CD14-positive monocyte (primary cell): ENCODE data around the gene WDR13. TPM values are rescaled to one million over a fixed set of nuclear protein-coding genes. Genes with fewer than 3 reads are reported as not detected.

ENCODE experiments used
- DNase-seq, 3 donors: peaks; one replicate each; pipeline ENCODE4 v3.0.0-alpha.2; 2011 to 2022
- H2AFZ ChIP-seq: 2 replicates; pipeline ENCODE4 v1.6.0; 2012; ENCODE audit warnings: mild to moderate bottlenecking, low read depth, low read length, inconsistent platforms; ENCODE audit not compliant: insufficient read depth, poor library complexity, severe bottlenecking
- H3K27ac ChIP-seq, 2 donors: 1 replicate in 1 of 2; 2 replicates in 1 of 2; pipeline ENCODE4 v1.5.1; 2012 to 2013; ENCODE audit warnings: low read length in 2 of 2, control low read depth in 1 of 2, inconsistent platforms in 1 of 2, low read depth in 1 of 2, mild to moderate bottlenecking in 1 of 2
- H3K27me3 ChIP-seq, 2 donors: one replicate each; pipeline versions ENCODE4 v1.6.0 to v1.6.1; 2011 to 2013; ENCODE audit warnings: low read length in 2 of 2; ENCODE audit not compliant: control insufficient read depth in 2 of 2, insufficient read depth in 2 of 2
- H3K36me3 ChIP-seq, 2 donors: replicated peaks in 1 of 2; 1 replicate in 1 of 2; 2 replicates in 1 of 2; pipeline versions ENCODE4 v1.5.1 to v1.6.1; 2012 to 2013; ENCODE audit warnings: low read length in 2 of 2, control low read depth in 1 of 2, inconsistent platforms in 1 of 2, mild to moderate bottlenecking in 1 of 2; ENCODE audit not compliant: insufficient read depth in 2 of 2, control insufficient read depth in 1 of 2
- H3K4me1 ChIP-seq, 2 donors: 1 replicate in 1 of 2; 2 replicates in 1 of 2; pipeline versions ENCODE4 v1.5.1 to v1.6.1; 2012 to 2013; ENCODE audit warnings: low read length in 2 of 2, control low read depth in 1 of 2, inconsistent platforms in 1 of 2, mild to moderate bottlenecking in 1 of 2, moderate library complexity in 1 of 2; ENCODE audit not compliant: insufficient read depth in 2 of 2, control insufficient read depth in 1 of 2
- H3K4me2 ChIP-seq: replicated peaks from 2 replicates; pipeline ENCODE3; 2012; ENCODE audit warnings: low read length, moderate library complexity, mild to moderate bottlenecking; ENCODE audit not compliant: poor library complexity, severe bottlenecking; ENCODE audit errors: extremely low read depth
- H3K4me3 ChIP-seq, 3 experiments: fragments of 200-600 bp in 1 of 3; sonication (generic) in 1 of 3; replicated peaks in 1 of 3; 1 replicate in 2 of 3; 2 replicates in 1 of 3; pipeline ENCODE4 v1.5.1; 2011 to 2013; ENCODE audit warnings: low read length in 3 of 3, mild to moderate bottlenecking in 3 of 3, control low read depth in 2 of 3, low read depth in 2 of 3, inconsistent platforms in 1 of 3, moderate library complexity in 1 of 3
- H3K79me2 ChIP-seq: 2 replicates; pipeline ENCODE4 v1.6.0; 2012; ENCODE audit warnings: mild to moderate bottlenecking, control low read depth, inconsistent platforms, low read length, moderate library complexity; ENCODE audit not compliant: insufficient read depth
- H3K9ac ChIP-seq: 2 replicates; pipeline ENCODE4 v1.6.0; 2017; ENCODE audit warnings: low read length, mild to moderate bottlenecking; ENCODE audit not compliant: insufficient read depth, poor library complexity, severe bottlenecking
- H3K9me3 ChIP-seq, 2 donors: replicated peaks in 1 of 2; 1 replicate in 1 of 2; 2 replicates in 1 of 2; pipeline versions ENCODE4 v1.5.1 to v1.6.1; 2012 to 2013; ENCODE audit warnings: low read length in 2 of 2, control low read depth in 1 of 2; ENCODE audit not compliant: control insufficient read depth in 1 of 2, insufficient read depth in 1 of 2
- H4K20me1 ChIP-seq: 2 replicates; pipeline ENCODE4 v1.6.0; 2012; ENCODE audit warnings: mild to moderate bottlenecking, low read length, control low read depth, moderate library complexity; ENCODE audit not compliant: insufficient read depth
- H3K27ac Mint-ChIP-seq, 7 donors: one replicate each; pipeline ENCODE4 v1.8.0; 2020; ENCODE audit warnings: mild to moderate bottlenecking in 7 of 7, mixed read lengths in 7 of 7, moderate library complexity in 6 of 7, inconsistent platforms in 2 of 7
- H3K27me3 Mint-ChIP-seq, 3 donors: one replicate each; pipeline ENCODE4 v1.8.0; 2021 to 2022; ENCODE audit warnings: low read depth in 3 of 3, mild to moderate bottlenecking in 3 of 3, mixed read lengths in 3 of 3, moderate library complexity in 3 of 3, inconsistent platforms in 1 of 3
- H3K36me3 Mint-ChIP-seq, 2 donors: one replicate each; pipeline ENCODE4 v1.8.0; 2020; ENCODE audit warnings: mixed read lengths in 2 of 2, inconsistent platforms in 1 of 2, mild to moderate bottlenecking in 1 of 2
- H3K4me1 Mint-ChIP-seq: one replicate; pipeline ENCODE4 v1.8.0; 2020; ENCODE audit warnings: mild to moderate bottlenecking, mixed read lengths
- H3K4me3 Mint-ChIP-seq, 2 donors: one replicate each; pipeline ENCODE4 v1.8.0; 2020; ENCODE audit warnings: mild to moderate bottlenecking in 2 of 2, mixed read lengths in 2 of 2, moderate library complexity in 1 of 2
- H3K9me3 Mint-ChIP-seq, 7 donors: one replicate each; pipeline ENCODE4 v1.8.0; 2020 to 2022; ENCODE audit warnings: mixed read lengths in 7 of 7, mild to moderate bottlenecking in 6 of 7, moderate library complexity in 6 of 7, inconsistent platforms in 2 of 7
- WGBS: methylation state at CpG from one replicate; pipeline ENCODE4 v1.1.5; 2013; ENCODE audit warnings: missing lambda C conversion rate; ENCODE audit not compliant: insufficient coverage; 5-methylcytosine and 5-hydroxymethylcytosine counted together
- intact Hi-C, 2 donors: fragments of 100-400 bp; cut with micrococcal nuclease; formaldehyde crosslinking; loops; one replicate each; pipeline versions ENCODE4 v1.15.0 to v1.15.1; 2023
- polyA plus RNA-seq, 3 donors: library from polyadenylated mRNA; depleted of rRNA in 1 of 3; unstranded in 2 of 3; stranded (reverse) in 1 of 3; fragments of 300-500 nt in 2 of 3; fragments of >200 nt in 1 of 3; fragmentation: Illumina TruSeq in 2 of 3; gene quantifications; 1 replicate in 2 of 3; 2 replicates in 1 of 3; pipeline ENCODE4 v1.2.3, GENCODE V29; 2012 to 2021
- TF ChIP-seq, protein P1 (sequence below): fragments of 200-600 bp; IDR thresholded peaks from one replicate; pipeline ENCODE4 v1.8.0; 2022; ENCODE audit warnings: antibody characterized with exemption, mild to moderate bottlenecking

WDR13 gene
- polyA plus RNA-seq, 3 donors = 68.6 to 171 (median 93.3) TPM

DNA sequence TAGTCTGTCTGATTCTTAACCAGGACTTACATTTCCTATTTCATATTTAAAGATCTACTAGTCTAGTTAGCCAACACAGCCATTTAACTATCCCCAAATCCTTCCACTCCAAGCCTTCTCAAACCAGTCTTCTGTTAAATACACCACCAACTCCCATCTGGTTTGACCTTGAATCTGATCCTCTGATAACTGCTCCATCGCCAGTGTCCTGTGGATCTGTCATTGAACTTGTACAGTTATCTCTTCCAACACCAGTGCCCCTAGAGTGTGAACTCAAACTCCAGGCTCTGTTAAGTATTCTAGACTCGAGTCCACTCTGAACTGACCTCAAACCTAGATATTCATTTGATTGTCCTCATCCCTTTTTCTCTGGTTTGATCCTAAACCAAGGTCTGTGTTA lies 14.4 kb downstream of the WDR13 start:
- Histone ChIP-seq H3K79me2 (no peaks in the 10 kb centered on the region), H3K9me3 (no peaks in the 10 kb centered on the region), H3K36me3 (no peaks in the 10 kb centered on the region), H3K27me3 (no peaks in the 10 kb centered on the region), H3K4me3 (no peak overlapping the region), H2AFZ (no peak overlapping the region), H3K9ac (no peak overlapping the region), H4K20me1 (no peaks in the 10 kb centered on the region), H3K4me1 (peaks cover 3 to 4% of the 10 kb centered on the region in 2 donors), H3K4me2 (no peak overlapping the region), H3K27ac (no peak overlapping the region)
- TF ChIP-seq, protein P1, sequence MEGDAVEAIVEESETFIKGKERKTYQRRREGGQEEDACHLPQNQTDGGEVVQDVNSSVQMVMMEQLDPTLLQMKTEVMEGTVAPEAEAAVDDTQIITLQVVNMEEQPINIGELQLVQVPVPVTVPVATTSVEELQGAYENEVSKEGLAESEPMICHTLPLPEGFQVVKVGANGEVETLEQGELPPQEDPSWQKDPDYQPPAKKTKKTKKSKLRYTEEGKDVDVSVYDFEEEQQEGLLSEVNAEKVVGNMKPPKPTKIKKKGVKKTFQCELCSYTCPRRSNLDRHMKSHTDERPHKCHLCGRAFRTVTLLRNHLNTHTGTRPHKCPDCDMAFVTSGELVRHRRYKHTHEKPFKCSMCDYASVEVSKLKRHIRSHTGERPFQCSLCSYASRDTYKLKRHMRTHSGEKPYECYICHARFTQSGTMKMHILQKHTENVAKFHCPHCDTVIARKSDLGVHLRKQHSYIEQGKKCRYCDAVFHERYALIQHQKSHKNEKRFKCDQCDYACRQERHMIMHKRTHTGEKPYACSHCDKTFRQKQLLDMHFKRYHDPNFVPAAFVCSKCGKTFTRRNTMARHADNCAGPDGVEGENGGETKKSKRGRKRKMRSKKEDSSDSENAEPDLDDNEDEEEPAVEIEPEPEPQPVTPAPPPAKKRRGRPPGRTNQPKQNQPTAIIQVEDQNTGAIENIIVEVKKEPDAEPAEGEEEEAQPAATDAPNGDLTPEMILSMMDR = no peak
- WGBS = no CpG with 5 or more reads among the region's 2 CpGs
- H3K4me3 Mint-ChIP-seq = no peak overlapping the region
- DNase-seq = no peak
- H3K9me3 Mint-ChIP-seq = peaks cover 0 to 3% (median 0%) of the 10 kb centered on the region in 7 donors
- no peaks in the 10 kb centered on the region for H3K36me3 Mint-ChIP-seq
- no peak overlapping the region for H3K27ac Mint-ChIP-seq
- peaks cover 12% of the 10 kb centered on the region for H3K4me1 Mint-ChIP-seq
- peaks cover 0 to 5% (median 2%) of the 10 kb centered on the region in 3 donors for H3K27me3 Mint-ChIP-seq
- intact Hi-C loops = no loop called here

DNA sequence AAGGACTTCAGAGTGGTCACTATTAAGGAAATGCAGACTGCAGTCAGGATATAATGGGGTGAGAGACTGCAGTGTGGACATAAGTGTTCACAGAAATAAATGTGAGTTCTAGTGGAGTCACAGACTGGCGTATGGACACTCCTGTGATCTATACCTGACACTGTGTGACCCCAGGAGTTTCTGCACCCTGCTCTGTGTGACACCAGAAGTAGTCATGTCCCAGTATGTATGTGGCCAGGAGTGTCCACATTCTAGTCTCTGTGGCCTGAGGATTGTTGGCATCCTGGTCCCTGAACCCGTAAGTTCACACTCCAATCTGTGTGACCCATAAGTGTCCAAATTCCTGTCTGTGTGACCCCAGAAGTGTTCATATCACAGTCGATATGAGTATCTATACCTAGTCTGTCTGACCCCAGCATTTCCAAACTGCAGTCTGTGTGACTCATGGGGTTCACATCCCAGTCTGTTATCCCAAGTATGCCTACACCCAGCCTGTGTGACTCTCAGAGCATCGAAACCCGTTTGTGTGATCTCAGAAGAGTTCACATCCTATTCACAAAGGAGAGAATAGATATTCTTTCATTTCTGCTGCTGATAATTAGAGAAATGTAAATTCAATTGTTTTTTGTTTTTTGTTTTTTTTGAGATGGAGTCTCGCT lies 16.3 kb downstream of the WDR13 start:
- Mint-ChIP-seq H3K27ac (no peak overlapping the region), H3K36me3 (no peaks in the 10 kb centered on the region), H3K4me3 (no peak overlapping the region), H3K27me3 (peaks cover 0 to 8% (median 2%) of the 10 kb centered on the region in 3 donors), H3K9me3 (peaks cover 0 to 3% (median 0%) of the 10 kb centered on the region in 7 donors), H3K4me1 (peaks cover 26% of the 10 kb centered on the region)
- Histone ChIP-seq H4K20me1 (no peaks in the 10 kb centered on the region), H3K4me2 (no peak overlapping the region), H3K9me3 (no peaks in the 10 kb centered on the region), H3K27ac (no peak overlapping the region), H3K79me2 (no peaks in the 10 kb centered on the region), H2AFZ (no peak overlapping the region), H3K9ac (no peak overlapping the region), H3K4me1 (peaks cover 16 to 17% of the 10 kb centered on the region in 2 donors), H3K36me3 (no peaks in the 10 kb centered on the region), H3K27me3 (no peaks in the 10 kb centered on the region), H3K4me3 (no peak overlapping the region)
- intact Hi-C loops = no loop called here
- no peak for DNase-seq
- TF ChIP-seq, protein P1 = no peak
- WGBS = no CpG with 5 or more reads among the region's 6 CpGs
